Stimulated activated CD4-positive, alpha-beta T cell treated with anti-CD3 and anti-CD28 coated beads, Interleukin-1b, Interleukin-23, amount 100 ng/mL, for 4 hours (primary cell): ENCODE data around the gene INTS15.

ENCODE experiments used
- DNase-seq, 2 donors: peaks; one replicate each; pipeline ENCODE4 v3.0.0-alpha.2; 2020; ENCODE audit warnings: low read depth in 2 of 2

INTS15 gene

DNA sequence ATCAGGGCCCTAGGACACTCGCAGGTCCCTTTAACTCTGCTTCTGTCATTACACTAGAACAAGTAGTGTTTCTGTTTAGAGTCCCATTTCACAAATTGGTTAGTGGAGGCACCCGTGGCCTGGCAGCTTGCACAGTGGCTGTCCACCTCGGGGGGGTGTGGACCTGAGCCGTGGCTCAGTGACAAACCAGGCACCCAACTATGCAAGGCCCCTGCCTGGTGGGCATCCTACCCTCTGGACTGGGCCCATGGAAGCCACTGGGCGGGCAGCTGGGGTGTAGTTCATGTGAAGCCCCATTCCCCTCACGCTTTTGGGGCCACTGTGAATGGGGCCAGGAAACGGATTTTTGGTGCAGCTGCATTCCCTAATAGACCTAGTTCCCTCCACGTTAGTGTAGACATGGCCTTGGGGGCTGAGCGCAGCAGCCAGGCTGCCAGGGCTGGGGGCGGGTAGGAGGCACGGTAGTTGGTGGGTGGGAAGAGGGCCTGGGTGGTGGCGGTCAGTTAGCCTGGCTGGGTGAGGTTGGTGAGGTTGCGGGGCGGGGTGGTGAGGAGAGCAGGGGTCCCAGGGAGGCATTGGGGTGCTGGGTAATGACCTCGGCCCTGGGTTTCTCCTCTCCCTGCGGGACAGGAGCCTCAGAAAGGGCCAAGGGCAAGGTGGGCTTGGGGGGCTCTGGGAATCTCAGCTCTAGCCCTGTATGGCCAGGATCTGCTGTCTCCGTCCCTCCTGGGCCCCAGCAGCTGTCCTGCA is 66.0 kb downstream of the INTS15 start:
- DNase-seq: no peak

DNA sequence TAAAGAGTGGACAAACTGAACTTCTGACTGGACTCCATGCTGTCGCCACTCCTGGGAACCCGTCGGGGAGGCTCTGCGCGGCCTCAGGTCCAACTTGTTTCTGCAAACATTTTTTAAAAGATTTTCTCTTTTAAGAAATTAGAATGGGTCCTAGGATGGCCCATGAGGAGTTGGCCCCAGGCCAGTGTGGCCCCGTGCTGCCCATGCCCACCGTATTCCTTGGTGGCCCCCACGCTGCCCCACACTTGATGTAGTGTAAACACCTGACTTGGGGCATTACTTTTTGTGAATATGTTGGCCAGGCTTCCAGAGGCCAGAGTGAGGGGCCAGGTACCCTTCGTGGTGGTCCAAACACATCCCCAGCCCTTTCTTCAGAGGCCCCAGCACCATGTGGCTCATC is 66.6 kb downstream of the INTS15 start:
- no peak for DNase-seq
